C4-2B (cell line): Measurements from ENCODE around the gene NREP.

ENCODE experiments used
- ZFX ChIP-seq: fragments of 450-650 bp; IDR thresholded peaks from 2 replicates; pipeline ENCODE4 v1.6.1; 2017
- TF ChIP-seq, protein P1 (sequence below): fragments of 450-650 bp; conservative IDR thresholded peaks from 2 replicates; pipeline ENCODE4 v1.5.1; 2017; ENCODE audit warnings: mild to moderate bottlenecking

- TF ChIP-seq, protein P1, sequence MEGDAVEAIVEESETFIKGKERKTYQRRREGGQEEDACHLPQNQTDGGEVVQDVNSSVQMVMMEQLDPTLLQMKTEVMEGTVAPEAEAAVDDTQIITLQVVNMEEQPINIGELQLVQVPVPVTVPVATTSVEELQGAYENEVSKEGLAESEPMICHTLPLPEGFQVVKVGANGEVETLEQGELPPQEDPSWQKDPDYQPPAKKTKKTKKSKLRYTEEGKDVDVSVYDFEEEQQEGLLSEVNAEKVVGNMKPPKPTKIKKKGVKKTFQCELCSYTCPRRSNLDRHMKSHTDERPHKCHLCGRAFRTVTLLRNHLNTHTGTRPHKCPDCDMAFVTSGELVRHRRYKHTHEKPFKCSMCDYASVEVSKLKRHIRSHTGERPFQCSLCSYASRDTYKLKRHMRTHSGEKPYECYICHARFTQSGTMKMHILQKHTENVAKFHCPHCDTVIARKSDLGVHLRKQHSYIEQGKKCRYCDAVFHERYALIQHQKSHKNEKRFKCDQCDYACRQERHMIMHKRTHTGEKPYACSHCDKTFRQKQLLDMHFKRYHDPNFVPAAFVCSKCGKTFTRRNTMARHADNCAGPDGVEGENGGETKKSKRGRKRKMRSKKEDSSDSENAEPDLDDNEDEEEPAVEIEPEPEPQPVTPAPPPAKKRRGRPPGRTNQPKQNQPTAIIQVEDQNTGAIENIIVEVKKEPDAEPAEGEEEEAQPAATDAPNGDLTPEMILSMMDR: no peak
- no peak for TF ChIP-seq ZFX
Observed at GRCh38 chr5:111755345-111755941, 1.6 kb downstream of the NREP start.
